Motor neuron (in vitro differentiated cells): ENCODE measurements around the gene ICOSLG. TPM values are rescaled to one million over a fixed set of nuclear protein-coding genes. Genes with fewer than 3 reads are reported as not detected.

Experiments
- ATAC-seq, 8 experiments: fragments of 200-7000 bp; cut with Tn5 transposase; replicated peaks in 6 of 8; 2 replicates each; pipeline ENCODE4 v1.8.0; 2021; ENCODE audit warnings: mild to moderate bottlenecking in 8 of 8, moderate library complexity in 8 of 8
- H3K27ac ChIP-seq, 2 donors: fragments of 250-450 bp; sonication (Bioruptor Pico); 2 replicates each; pipeline ENCODE4 v1.9.0; 2021; ENCODE audit warnings: antibody characterized with exemption in 2 of 2, mild to moderate bottlenecking in 2 of 2, moderate library complexity in 1 of 2
- H3K4me1 ChIP-seq, 2 donors: fragments of 250-450 bp; sonication (Bioruptor Pico); replicated peaks in 1 of 2; 2 replicates each; pipeline ENCODE4 v1.6.1; 2021; ENCODE audit warnings: antibody characterized with exemption in 2 of 2, mild to moderate bottlenecking in 2 of 2, moderate library complexity in 1 of 2
- H3K4me3 ChIP-seq, 5 donors: fragments of 250-450 bp; sonication (Bioruptor Pico); 2 replicates each; pipeline ENCODE4 v1.9.0; 2021; ENCODE audit warnings: antibody characterized with exemption in 5 of 5, mild to moderate bottlenecking in 5 of 5, moderate library complexity in 4 of 5
- WGBS, 10 experiments: fragments of 450-650 bp; shearing (Covaris generic); methylation state at CpG; one replicate each; pipeline ENCODE4 v1.0.0; 2022; 5-methylcytosine and 5-hydroxymethylcytosine counted together
- in situ Hi-C, 9 experiments: fragments of 400-800 bp; cut with MboI; loops; one replicate each; pipeline ENCODE4 v1.15.0; 2021; ENCODE audit warnings: low sequenced_read_pairs in 9 of 9, low pct_unique_long_range_greater_than_20kb in 2 of 9; ENCODE audit not compliant: unreplicated experiment in 9 of 9
- total RNA-seq, 8 experiments: library from RNA; unstranded; fragments of 300-600 nt; gene quantifications; 2 replicates each; pipeline versions ENCODE4 v1.2.3 to v1.2.4, GENCODE V29; 2022

The ICOSLG gene
- total RNA-seq, 8 experiments from 2014 or later = 0.09 to 8.9 (median 0.71) TPM

GRCh38 chr21:44279354-44280260 is 38.9 kb upstream of the ICOSLG start:
- in situ Hi-C loops = no loop called here
- peak in 1 of 8 experiments; percentile 36 for ATAC-seq
- Histone ChIP-seq H3K4me3 (no peak overlapping the region), H3K4me1 (peaks cover 7 to 8% of the 10 kb centered on the region in 2 donors), H3K27ac (no peak overlapping the region)
- WGBS, 10 experiments = 42 to 100% (median 76%) methylated on average over 1 to 13 of the region's 19 CpGs

- no peak overlapping the region for H3K4me3 ChIP-seq
- no peaks in the 10 kb centered on the region for H3K4me1 ChIP-seq
- in situ Hi-C loops = no loop called here
- no peak for ATAC-seq
- no peak overlapping the region for H3K27ac ChIP-seq
- 0 to 56% methylated on average over 1 to 3 of the region's 5 CpGs; no CpG with 5 or more reads in 8 of the 10 experiments for WGBS, 10 experiments
These were observed 34.3 kb upstream of the ICOSLG start for GRCh38 chr21:44275041-44275440.

- WGBS, 10 experiments = 100% methylated on average over 2 of the region's 7 CpGs; no CpG with 5 or more reads in 9 of the 10 experiments
- in situ Hi-C loops = no loop called here
These were observed 32.3 kb upstream of the ICOSLG start for GRCh38 chr21:44273046-44273445.

GRCh38 chr21:44272284-44272858 is 31.6 kb upstream of the ICOSLG start:
- Histone ChIP-seq H3K4me3 (no peak overlapping the region), H3K4me1 (no peaks in the 10 kb centered on the region), H3K27ac (no peak overlapping the region)
- no peak for ATAC-seq
- 65 to 85% (median 73%) methylated on average over 1 to 13 of the region's 18 CpGs; no CpG with 5 or more reads in 5 of the 10 experiments for WGBS, 10 experiments
- in situ Hi-C loops = no loop called here

More at GRCh38 chr21:44273046-44273445, 32.3 kb upstream of the ICOSLG start:
- Histone ChIP-seq H3K27ac (no peak overlapping the region), H3K4me3 (no peak overlapping the region), H3K4me1 (no peaks in the 10 kb centered on the region)
- no peak for ATAC-seq

- in situ Hi-C loops = no loop called here
- peak in 2 of 8 experiments; percentile 56 to 66 for ATAC-seq
- Histone ChIP-seq H3K4me1 (no peaks in the 10 kb centered on the region), H3K27ac (no peak overlapping the region), H3K4me3 (no peak overlapping the region)
- 0 to 100% (median 73%) methylated on average over 1 to 5 of the region's 18 CpGs; no CpG with 5 or more reads in 3 of the 10 experiments for WGBS, 10 experiments
These were observed 31.0 kb upstream of the ICOSLG start for GRCh38 chr21:44271558-44272283.

GRCh38 chr21:44269090-44269489 is 28.3 kb upstream of the ICOSLG start:
- Histone ChIP-seq H3K4me3 (no peak overlapping the region), H3K4me1 (no peaks in the 10 kb centered on the region), H3K27ac (no peak overlapping the region)
- 42 to 70% (median 64%) methylated on average over 2 to 8 of the region's 8 CpGs; no CpG with 5 or more reads in 1 of the 10 experiments for WGBS, 10 experiments
- no peak for ATAC-seq
- in situ Hi-C loops = no loop called here

GRCh38 chr21:44267655-44268142 is 27.0 kb upstream of the ICOSLG start:
- Histone ChIP-seq H3K27ac (no peak overlapping the region), H3K4me3 (no peak overlapping the region), H3K4me1 (peaks cover 10% of the 10 kb centered on the region in 2 donors)
- in situ Hi-C loops = no loop called here
- 50 to 90% (median 78%) methylated on average over 2 to 8 of the region's 19 CpGs; no CpG with 5 or more reads in 3 of the 10 experiments for WGBS, 10 experiments
- no peak for ATAC-seq

GRCh38 chr21:44265734-44266270 is 25.1 kb upstream of the ICOSLG start:
- in situ Hi-C loops = no loop called here

GRCh38 chr21:44263768-44264167 is 23.0 kb upstream of the ICOSLG start:
- H3K27ac ChIP-seq = no peak overlapping the region
- 50 to 100% (median 90%) methylated on average over 1 to 2 of the region's 4 CpGs; no CpG with 5 or more reads in 6 of the 10 experiments for WGBS, 10 experiments
- in situ Hi-C loops = no loop called here
- ATAC-seq = peak in 3 of 8 experiments; percentile 34 to 64 (median 64)
- no peak overlapping the region for H3K4me3 ChIP-seq
- peaks cover 10% of the 10 kb centered on the region in 2 donors for H3K4me1 ChIP-seq

More at GRCh38 chr21:44265734-44266270, 25.1 kb upstream of the ICOSLG start:
- Histone ChIP-seq H3K4me3 (no peak overlapping the region), H3K4me1 (peaks cover 10% of the 10 kb centered on the region in 2 donors), H3K27ac (no peak overlapping the region)
- 37 to 100% (median 90%) methylated on average over 1 to 8 of the region's 17 CpGs; no CpG with 5 or more reads in 2 of the 10 experiments for WGBS, 10 experiments
- no peak for ATAC-seq

GRCh38 chr21:44263221-44263760 is 22.5 kb upstream of the ICOSLG start:
- Histone ChIP-seq H3K4me1 (peaks cover 10% of the 10 kb centered on the region in 2 donors), H3K27ac (peak overlapping the region in 1 of 2 donors; percentile 6), H3K4me3 (no peak overlapping the region)
- in situ Hi-C loops = no loop called here
- peak; percentile 70 to 96 (median 90) for ATAC-seq
- WGBS, 10 experiments = no CpG with 5 or more reads among the region's 18 CpGs

- Histone ChIP-seq H3K27ac (no peak overlapping the region), H3K4me3 (no peak overlapping the region), H3K4me1 (peaks cover 10% of the 10 kb centered on the region in 2 donors)
- WGBS, 10 experiments = no CpG with 5 or more reads among the region's 12 CpGs
- ATAC-seq = no peak
- in situ Hi-C loops = no loop called here
These were observed 21.8 kb upstream of the ICOSLG start for GRCh38 chr21:44262338-44263056.
